ENCODE results near the gene EIF3L.

DNA sequence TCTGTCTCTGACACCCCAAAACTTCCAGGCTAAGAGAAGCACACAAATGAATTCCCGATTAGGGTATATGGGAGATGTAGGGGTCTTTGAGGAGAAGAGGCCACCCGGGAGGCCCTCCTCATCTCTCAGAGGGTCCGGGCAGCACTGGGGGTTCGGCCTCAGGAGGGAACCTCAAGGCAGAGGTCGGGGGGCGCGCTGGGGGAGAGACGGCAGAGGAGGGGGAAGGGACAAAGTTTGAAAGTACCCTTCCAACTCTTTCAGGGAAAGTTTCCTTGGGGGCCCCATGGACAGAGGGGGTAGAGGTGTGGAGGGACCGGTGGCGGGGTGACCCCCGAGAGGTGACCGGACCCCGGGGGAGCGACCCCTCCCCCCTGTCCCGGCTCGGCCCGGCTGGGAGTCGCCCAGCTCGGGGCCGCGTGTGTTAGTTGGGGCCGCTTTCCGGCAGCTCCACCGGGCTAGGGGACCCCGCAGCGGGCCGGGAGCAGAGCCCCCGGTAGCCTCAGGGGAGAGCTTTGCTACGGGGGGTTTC lies 44.8 kb upstream of the EIF3L start:
- TF ChIP-seq, protein P1, sequence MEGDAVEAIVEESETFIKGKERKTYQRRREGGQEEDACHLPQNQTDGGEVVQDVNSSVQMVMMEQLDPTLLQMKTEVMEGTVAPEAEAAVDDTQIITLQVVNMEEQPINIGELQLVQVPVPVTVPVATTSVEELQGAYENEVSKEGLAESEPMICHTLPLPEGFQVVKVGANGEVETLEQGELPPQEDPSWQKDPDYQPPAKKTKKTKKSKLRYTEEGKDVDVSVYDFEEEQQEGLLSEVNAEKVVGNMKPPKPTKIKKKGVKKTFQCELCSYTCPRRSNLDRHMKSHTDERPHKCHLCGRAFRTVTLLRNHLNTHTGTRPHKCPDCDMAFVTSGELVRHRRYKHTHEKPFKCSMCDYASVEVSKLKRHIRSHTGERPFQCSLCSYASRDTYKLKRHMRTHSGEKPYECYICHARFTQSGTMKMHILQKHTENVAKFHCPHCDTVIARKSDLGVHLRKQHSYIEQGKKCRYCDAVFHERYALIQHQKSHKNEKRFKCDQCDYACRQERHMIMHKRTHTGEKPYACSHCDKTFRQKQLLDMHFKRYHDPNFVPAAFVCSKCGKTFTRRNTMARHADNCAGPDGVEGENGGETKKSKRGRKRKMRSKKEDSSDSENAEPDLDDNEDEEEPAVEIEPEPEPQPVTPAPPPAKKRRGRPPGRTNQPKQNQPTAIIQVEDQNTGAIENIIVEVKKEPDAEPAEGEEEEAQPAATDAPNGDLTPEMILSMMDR (IDR thresholded peaks at IDR 0.05; ENCODE audit: low read depth, low read length): no peak
- no peak for TF ChIP-seq MYC (IDR thresholded peaks at IDR 0.05; ENCODE audit: low read depth, low read length)

Measured in NB4 (cell line).